HCT116 (cell line): ENCODE results near the gene AGTR1. TPM values are rescaled to one million over a fixed set of nuclear protein-coding genes. Genes with fewer than 3 reads are reported as not detected.

Experiments
- ATAC-seq: fragments of 200-7000 bp; cut with Tn5 transposase; 2 replicates; pipeline ENCODE4 v1.9.1; 2020; ENCODE audit warnings: mild to moderate bottlenecking, moderate library complexity
- BruUV-seq: library from RNA; stranded (reverse); fragments of 400-500 nt; replicated peaks from 2 replicates; lab custom pipeline; 2021; lab: Mats Ljungman, UMichigan
- CTCF ChIA-PET: fragments of 300-600 bp; sonication (Branson Sonifier 250); formaldehyde crosslinking; loops from one replicate; lab custom pipeline; 2021; ENCODE audit warnings: antibody characterized with exemption; lab: Charles Lee
- POLR2A ChIA-PET: fragments of 300-600, 350-600 bp; sonication (Branson Sonifier 250); formaldehyde crosslinking; loops from one replicate; lab custom pipeline; 2021; ENCODE audit warnings: antibody characterized with exemption; lab: Charles Lee
- RAD21 ChIA-PET, 2 experiments: fragments of 300-600 bp; sonication (Branson Sonifier 250); formaldehyde crosslinking; loops; one replicate each; lab custom pipeline; 2023; ENCODE audit warnings: low total read pairs in 2 of 2; ENCODE audit not compliant: uncharacterized antibody in 2 of 2, unreplicated experiment in 2 of 2, low non-redundant PET in 1 of 2; lab: Charles Lee
- DNase-seq: peaks from one replicate; pipeline ENCODE4 v3.0.0-alpha.2; 2010; ENCODE audit warnings: low read depth, low spot score
- H2AFZ ChIP-seq: fragments of 200-600 bp; shearing (Covaris generic), sonication (generic); 2 replicates; pipeline ENCODE4 v1.6.1; 2017; ENCODE audit warnings: low read depth, mixed run types, mixed read lengths, antibody characterized with exemption, low read length; ENCODE audit not compliant: poor library complexity, severe bottlenecking
- H3K27ac ChIP-seq: 2 replicates; pipeline ENCODE4 v1.5.1; 2012; ENCODE audit warnings: low read depth, low read length
- H3K27me3 ChIP-seq: fragments of 200-600 bp; sonication (generic); 2 replicates; pipeline ENCODE4 v1.6.1; 2016; ENCODE audit warnings: mixed run types, low read length, mixed read lengths; ENCODE audit not compliant: insufficient read depth
- H3K36me3 ChIP-seq, 2 experiments: fragments of 200-500 bp in 1 of 2; fragments of 200-600 bp in 1 of 2; sonication (Bioruptor generic) in 1 of 2; sonication (generic) in 1 of 2; 2 replicates each; pipeline versions ENCODE4 v1.5.1 to v1.6.1; 2014 to 2016; ENCODE audit warnings: low read length in 2 of 2, inconsistent platforms in 1 of 2, mixed read lengths in 1 of 2, mixed run types in 1 of 2; ENCODE audit not compliant: insufficient read depth in 2 of 2, control insufficient read depth in 1 of 2
- H3K4me1 ChIP-seq, 2 experiments: fragments of 200-600 bp in 1 of 2; sonication (generic) in 1 of 2; 2 replicates each; pipeline versions ENCODE4 v1.5.1 to v1.6.1; 2012 to 2017; ENCODE audit warnings: low read length in 2 of 2, inconsistent platforms in 1 of 2, mild to moderate bottlenecking in 1 of 2, mixed read lengths in 1 of 2, mixed run types in 1 of 2, moderate library complexity in 1 of 2; ENCODE audit not compliant: insufficient read depth in 2 of 2, control insufficient read depth in 1 of 2
- H3K4me2 ChIP-seq: fragments of 200-600 bp; sonication (generic); 2 replicates; pipeline ENCODE4 v1.6.1; 2017; ENCODE audit warnings: mixed run types, low read length, mixed read lengths
- H3K4me3 ChIP-seq, 2 experiments: fragments of 200-600 bp in 1 of 2; sonication (generic) in 1 of 2; replicated peaks in 1 of 2; 2 replicates each; pipeline ENCODE4 v1.5.1; 2011 to 2016; ENCODE audit warnings: low read length in 2 of 2, control low read depth in 1 of 2, low read depth in 1 of 2, mild to moderate bottlenecking in 1 of 2, mixed read lengths in 1 of 2, mixed run types in 1 of 2
- H3K79me2 ChIP-seq: fragments of 200-600 bp; sonication (generic); 2 replicates; pipeline ENCODE4 v1.6.1; 2017; ENCODE audit warnings: mild to moderate bottlenecking, mixed run types, low read length, moderate library complexity, mixed read lengths; ENCODE audit not compliant: insufficient read depth
- H3K9ac ChIP-seq: fragments of 200-600 bp; sonication (generic); 2 replicates; pipeline ENCODE4 v1.6.1; 2016; ENCODE audit warnings: low read length, mixed read lengths
- H3K9me2 ChIP-seq: fragments of 200-600 bp; sonication (generic), shearing (Covaris generic); 2 replicates; pipeline ENCODE4 v1.6.1; 2017; ENCODE audit warnings: mixed run types, mild to moderate bottlenecking, moderate library complexity; ENCODE audit not compliant: insufficient read depth
- H3K9me3 ChIP-seq, 2 experiments: fragments of 200-500 bp in 1 of 2; fragments of 200-600 bp in 1 of 2; sonication (Bioruptor generic) in 1 of 2; sonication (generic) in 1 of 2; 2 replicates each; pipeline ENCODE4 v1.6.1; 2014 to 2017; ENCODE audit warnings: low read length in 2 of 2, mixed read lengths in 2 of 2, inconsistent platforms in 1 of 2, low read depth in 1 of 2, mild to moderate bottlenecking in 1 of 2, mixed run types in 1 of 2, moderate library complexity in 1 of 2; ENCODE audit not compliant: control insufficient read depth in 1 of 2, insufficient read depth in 1 of 2
- H4K20me1 ChIP-seq: fragments of 200-600 bp; sonication (generic), shearing (Covaris generic); 2 replicates; pipeline ENCODE4 v1.6.1; 2017; ENCODE audit warnings: mixed run types, mild to moderate bottlenecking, moderate library complexity; ENCODE audit not compliant: insufficient read depth
- CEBPB ChIP-seq: IDR thresholded peaks from 2 replicates; pipeline ENCODE4 v1.6.1; 2012; ENCODE audit warnings: low read depth
- CTCF ChIP-seq, 3 experiments: fragments of 200-600 bp in 1 of 3; sonication (generic) in 1 of 3; IDR thresholded peaks in 2 of 3; conservative IDR thresholded peaks in 1 of 3; 2 replicates each; pipeline ENCODE4 v1.5.1; 2012 to 2017; ENCODE audit warnings: low read depth in 2 of 3, low read length in 2 of 3, antibody characterized with exemption in 1 of 3, borderline replicate concordance in 1 of 3, control low read depth in 1 of 3, mild to moderate bottlenecking in 1 of 3, mixed read lengths in 1 of 3, mixed run types in 1 of 3, moderate library complexity in 1 of 3; ENCODE audit not compliant: insufficient read depth in 1 of 3
- EGR1 ChIP-seq: IDR thresholded peaks from 2 replicates; pipeline ENCODE4 v1.6.1; 2012; ENCODE audit warnings: low read depth
- ELF1 ChIP-seq: IDR thresholded peaks from 2 replicates; pipeline ENCODE4 v1.6.1; 2012; ENCODE audit warnings: low read depth, borderline replicate concordance
- EZH2 ChIP-seq: fragments of 200-600 bp; sonication (generic); IDR thresholded peaks from 2 replicates; pipeline ENCODE4 v1.6.1; 2017; ENCODE audit warnings: antibody characterized with exemption, mixed run types
- EZH2phosphoT487 ChIP-seq: fragments of 200-600 bp; IDR thresholded peaks from 2 replicates; pipeline ENCODE4 v1.6.1; 2018; ENCODE audit warnings: antibody characterized with exemption, borderline replicate concordance
- FOSL1 ChIP-seq: IDR thresholded peaks from 2 replicates; pipeline ENCODE4 v1.6.1; 2012; ENCODE audit warnings: low read depth
- JUND ChIP-seq: IDR thresholded peaks from 2 replicates; pipeline ENCODE4 v1.6.1; 2012
- MAX ChIP-seq: IDR thresholded peaks from 2 replicates; pipeline ENCODE4 v1.6.1; 2012
- POLR2A ChIP-seq: IDR thresholded peaks from 2 replicates; pipeline ENCODE4 v1.7.0; 2011; ENCODE audit warnings: borderline replicate concordance; ENCODE audit not compliant: insufficient read depth, insufficient read length; ENCODE audit errors: extremely low read depth
- RAD21 ChIP-seq: IDR thresholded peaks from 2 replicates; pipeline ENCODE4 v1.6.1; 2012; ENCODE audit warnings: low read depth, mild to moderate bottlenecking
- SIN3A ChIP-seq: IDR thresholded peaks from 2 replicates; pipeline ENCODE4 v1.6.1; 2012; ENCODE audit warnings: low read depth
- SP1 ChIP-seq: IDR thresholded peaks from 2 replicates; pipeline ENCODE4 v1.6.1; 2012; ENCODE audit warnings: low read depth
- SRF ChIP-seq: IDR thresholded peaks from 2 replicates; pipeline ENCODE4 v1.6.1; 2012; ENCODE audit warnings: low read depth
- TCF7L2 ChIP-seq: IDR thresholded peaks from 2 replicates; pipeline ENCODE4 v1.7.0; 2011; ENCODE audit warnings: borderline replicate concordance, inconsistent platforms; ENCODE audit not compliant: insufficient read depth, insufficient read length; ENCODE audit errors: extremely low read depth
- YY1 ChIP-seq: IDR thresholded peaks from 2 replicates; pipeline ENCODE4 v1.6.1; 2011; ENCODE audit warnings: low read length, low read depth, moderate library complexity, mild to moderate bottlenecking; ENCODE audit not compliant: insufficient replicate concordance; ENCODE audit errors: extremely low read depth
- ZBTB33 ChIP-seq: IDR thresholded peaks from 2 replicates; pipeline ENCODE4 v1.6.1; 2011; ENCODE audit warnings: mild to moderate bottlenecking, low read length, moderate library complexity; ENCODE audit not compliant: insufficient replicate concordance; ENCODE audit errors: extremely low read depth
- ZFX ChIP-seq: fragments of 450-650 bp; IDR thresholded peaks from 2 replicates; pipeline ENCODE4 v1.6.1; 2017
- ZNF274 ChIP-seq: fragments of 200-500 bp; sonication (Bioruptor generic); IDR thresholded peaks from 2 replicates; pipeline ENCODE4 v1.6.1; 2014; ENCODE audit warnings: mild to moderate bottlenecking, low read depth, low read length, inconsistent platforms
- intact Hi-C: fragments of 100-400 bp; cut with micrococcal nuclease; formaldehyde crosslinking; loops from 2 replicates; pipeline ENCODE4 v1.10.0; 2022
- total RNA-seq: library from RNA; stranded (reverse); gene quantifications from one replicate; pipeline ENCODE4 v1.2.1, GENCODE V29; 2021; ENCODE audit not compliant: unreplicated experiment

Gene AGTR1
- total RNA-seq, 1 experiment from 2014 or later: not detected

GRCh38 chr3:148748283-148748682 is 50.6 kb downstream of the AGTR1 start:
- ATAC-seq (no peak), DNase-seq (no peak)
- TF ChIP-seq CTCF (IDR thresholded peaks at IDR 0.05 in 2 of 3, conservative IDR thresholded peaks at IDR 0.05 in 1 of 3; ENCODE audit: borderline replicate concordance in 1 of 3, insufficient read depth in 1 of 3, low read depth in 2 of 3, low read length in 2 of 3) (no peak), TCF7L2 (no peak), SP1 (no peak)
- no TSS peak for BruUV-seq
- Histone ChIP-seq H3K4me2 (no peak overlapping the region), H3K9me3 (no peaks in the 10 kb centered on the region), H3K27ac (no peak overlapping the region), H3K4me1 (peaks cover 0 to 3% of the 10 kb centered on the region in 2 experiments; a peak in 2 of 4 replicates), H2AFZ (no peak overlapping the region), H3K79me2 (no peaks in the 10 kb centered on the region), H3K9me2 (no peaks in the 10 kb centered on the region; the same call in 1 of the 2 replicates), H4K20me1 (no peaks in the 10 kb centered on the region), H3K4me3 (no peak overlapping the region), H3K27me3 (no peaks in the 10 kb centered on the region), H3K9ac (no peak overlapping the region), H3K36me3 (no peaks in the 10 kb centered on the region)
- CTCF ChIA-PET: no interaction called here
- intact Hi-C loops: no loop called here
- POLR2A ChIA-PET: no interaction called here
- RAD21 ChIA-PET: no interaction called here

GRCh38 chr3:148750296-148750695 is 52.6 kb downstream of the AGTR1 start:
- no peaks in the 10 kb centered on the region; the same call in 1 of the 2 replicates for H3K9me2 ChIP-seq
- no TSS peak for BruUV-seq
- H3K4me2 ChIP-seq: no peak overlapping the region
- no peaks in the 10 kb centered on the region for H4K20me1 ChIP-seq
- H3K4me1 ChIP-seq: peaks cover 0 to 11% of the 10 kb centered on the region in 2 experiments; a peak in 2 of 4 replicates
- H3K9ac ChIP-seq: no peak overlapping the region
- RAD21 ChIA-PET: no interaction called here
- intact Hi-C loops: no loop called here
- POLR2A ChIA-PET: no interaction called here
- CTCF ChIA-PET: no interaction called here
- ATAC-seq: no peak
- no peak for DNase-seq
- H3K36me3 ChIP-seq: no peaks in the 10 kb centered on the region
- H3K27ac ChIP-seq: no peak overlapping the region
- H3K27me3 ChIP-seq: no peaks in the 10 kb centered on the region
- H3K4me3 ChIP-seq: no peak overlapping the region
- no peaks in the 10 kb centered on the region for H3K9me3 ChIP-seq
- H3K79me2 ChIP-seq: no peaks in the 10 kb centered on the region
- H2AFZ ChIP-seq: no peak overlapping the region
- TF ChIP-seq CEBPB: no peak
- no peak for TF ChIP-seq EZH2
- no peak for TF ChIP-seq YY1
- no peak for TF ChIP-seq ZNF274
- TF ChIP-seq EZH2phosphoT487: no peak
- no peak for TF ChIP-seq JUND
- no peak for TF ChIP-seq FOSL1
- no peak for TF ChIP-seq RAD21
- TF ChIP-seq ZFX: no peak
- TF ChIP-seq ZBTB33: no peak
- no peak for TF ChIP-seq MAX
- TF ChIP-seq EGR1: no peak
- TF ChIP-seq SRF: no peak
- no peak for TF ChIP-seq POLR2A
- no peak for TF ChIP-seq SIN3A
- no peak for TF ChIP-seq ELF1
- no peak for TF ChIP-seq TCF7L2
